Sigmoid colon (tissue), 7 donors: ENCODE results near the gene ZNF599. TPM values are rescaled to one million over a fixed set of nuclear protein-coding genes. Genes with fewer than 3 reads are reported as not detected.

Source experiments
- DNase-seq: peaks from one replicate; pipeline ENCODE4 v3.0.0-alpha.2; 2019
- H3K27ac ChIP-seq, 4 donors: fragments of 200-600 bp; sonication (generic); one replicate each; pipeline ENCODE4 v1.5.1; 2016 to 2019; ENCODE audit warnings: mild to moderate bottlenecking in 1 of 4
- H3K27me3 ChIP-seq, 3 donors: fragments of 200-600 bp; sonication (generic); one replicate each; pipeline ENCODE4 v1.5.1; 2019; ENCODE audit warnings: mild to moderate bottlenecking in 1 of 3
- H3K36me3 ChIP-seq, 4 donors: fragments of 200-600 bp; sonication (generic); one replicate each; pipeline ENCODE4 v1.5.1; 2016 to 2019
- H3K4me1 ChIP-seq, 4 donors: fragments of 200-600 bp; sonication (generic); one replicate each; pipeline ENCODE4 v1.5.1; 2017 to 2019
- H3K4me3 ChIP-seq, 4 donors: fragments of 200-600 bp; sonication (generic); one replicate each; pipeline ENCODE4 v1.5.1; 2017 to 2019; ENCODE audit warnings: mild to moderate bottlenecking in 2 of 4, moderate library complexity in 1 of 4
- H3K9me3 ChIP-seq, 4 donors: fragments of 200-600 bp in 3 of 4; sonication (generic) in 3 of 4; one replicate each; pipeline versions ENCODE4 v1.5.1 to v1.6.1; 2013 to 2019
- EP300 ChIP-seq, 4 donors: sonication (generic); formaldehyde crosslinking; IDR thresholded peaks; one replicate each; pipeline ENCODE4 v1.6.1; 2017; ENCODE audit warnings: antibody characterized with exemption in 4 of 4
- POLR2A ChIP-seq, 2 donors: fragments of 450-650 bp; IDR thresholded peaks; one replicate each; pipeline ENCODE4 v1.6.1; 2016; ENCODE audit warnings: antibody characterized with exemption in 2 of 2, mild to moderate bottlenecking in 2 of 2, moderate library complexity in 2 of 2
- POLR2AphosphoS5 ChIP-seq, 4 donors: sonication (generic); formaldehyde crosslinking; IDR thresholded peaks; one replicate each; pipeline ENCODE4 v1.6.1; 2017; ENCODE audit warnings: antibody characterized with exemption in 4 of 4
- WGBS, 2 donors: extraction: QIAGEN DNeasy Blood & Tissue Kit; methylation state at CpG; one replicate each; pipeline ENCODE4 v1.1.7; 2013; 5-methylcytosine and 5-hydroxymethylcytosine counted together
- intact Hi-C: fragments of 100-400 bp; cut with DNase I; formaldehyde crosslinking; loops from one replicate; pipeline ENCODE4 v1.15.1; 2023
- polyA plus RNA-seq, 3 donors: library from polyadenylated mRNA; stranded (reverse); fragments of 200-250 nt; gene quantifications; one replicate each; pipeline ENCODE4 v1.2.3, GENCODE V29; 2013
- total RNA-seq, 4 donors: library from RNA; depleted of rRNA; stranded (reverse); fragments of >200 nt; gene quantifications; one replicate each; pipeline ENCODE4 v1.1.0, GENCODE V29; 2016
- TF ChIP-seq, protein P1 (sequence below), 4 experiments: fragments of 450-650 bp in 3 of 4; fragments of 200-600 bp in 1 of 4; IDR thresholded peaks; one replicate each; pipeline ENCODE4 v1.5.1; 2016 to 2019; ENCODE audit warnings: antibody characterized with exemption in 4 of 4, mild to moderate bottlenecking in 3 of 4, moderate library complexity in 2 of 4
- donor health status: healthy with polysubstance abuse.
- donor health status: Bipolar disorder and iron deficiency.
- donor health status: healthy.

ZNF599 gene
- total and polyA plus RNA-seq, 7 donors: 0.46 to 11.9 (median 7.1) TPM

DNA sequence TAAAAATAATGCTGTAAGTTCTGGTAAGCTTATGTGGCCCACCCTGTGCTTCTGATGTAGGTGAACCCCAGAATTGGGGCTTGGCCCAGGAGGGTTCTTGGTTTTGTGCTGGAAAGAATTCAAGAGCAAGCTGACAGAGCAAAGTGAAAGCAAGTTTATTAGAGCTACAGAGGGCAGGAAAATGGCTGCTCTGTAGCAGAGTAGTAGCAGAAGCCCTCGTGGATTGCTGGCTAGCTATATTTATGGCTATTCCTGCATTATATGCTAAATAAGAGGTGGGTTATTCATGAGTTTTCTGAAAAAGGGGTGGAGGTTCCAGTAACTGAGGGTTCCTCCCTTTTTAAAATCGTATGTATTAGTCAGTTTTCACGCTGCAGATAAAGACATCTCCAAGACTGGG, 20.6 kb upstream of the ZNF599 start:
- H3K27me3 ChIP-seq: no peaks in the 10 kb centered on the region
- no peaks in the 10 kb centered on the region for H3K4me1 ChIP-seq
- no peak for DNase-seq
- 47 to 75% methylated on average over 3 of the region's 3 CpGs for WGBS, 2 donors
- TF ChIP-seq POLR2AphosphoS5 (IDR thresholded peaks at IDR 0.05) (no peak), EP300 (IDR thresholded peaks at IDR 0.05) (no peak), POLR2A (IDR thresholded peaks at IDR 0.05) (no peak)
- TF ChIP-seq, protein P1, sequence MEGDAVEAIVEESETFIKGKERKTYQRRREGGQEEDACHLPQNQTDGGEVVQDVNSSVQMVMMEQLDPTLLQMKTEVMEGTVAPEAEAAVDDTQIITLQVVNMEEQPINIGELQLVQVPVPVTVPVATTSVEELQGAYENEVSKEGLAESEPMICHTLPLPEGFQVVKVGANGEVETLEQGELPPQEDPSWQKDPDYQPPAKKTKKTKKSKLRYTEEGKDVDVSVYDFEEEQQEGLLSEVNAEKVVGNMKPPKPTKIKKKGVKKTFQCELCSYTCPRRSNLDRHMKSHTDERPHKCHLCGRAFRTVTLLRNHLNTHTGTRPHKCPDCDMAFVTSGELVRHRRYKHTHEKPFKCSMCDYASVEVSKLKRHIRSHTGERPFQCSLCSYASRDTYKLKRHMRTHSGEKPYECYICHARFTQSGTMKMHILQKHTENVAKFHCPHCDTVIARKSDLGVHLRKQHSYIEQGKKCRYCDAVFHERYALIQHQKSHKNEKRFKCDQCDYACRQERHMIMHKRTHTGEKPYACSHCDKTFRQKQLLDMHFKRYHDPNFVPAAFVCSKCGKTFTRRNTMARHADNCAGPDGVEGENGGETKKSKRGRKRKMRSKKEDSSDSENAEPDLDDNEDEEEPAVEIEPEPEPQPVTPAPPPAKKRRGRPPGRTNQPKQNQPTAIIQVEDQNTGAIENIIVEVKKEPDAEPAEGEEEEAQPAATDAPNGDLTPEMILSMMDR (IDR thresholded peaks at IDR 0.05): no peak
- no peak overlapping the region for H3K4me3 ChIP-seq
- H3K36me3 ChIP-seq: no peaks in the 10 kb centered on the region
- H3K27ac ChIP-seq: no peak overlapping the region
- intact Hi-C loops: no loop called here
- H3K9me3 ChIP-seq: no peaks in the 10 kb centered on the region

DNA sequence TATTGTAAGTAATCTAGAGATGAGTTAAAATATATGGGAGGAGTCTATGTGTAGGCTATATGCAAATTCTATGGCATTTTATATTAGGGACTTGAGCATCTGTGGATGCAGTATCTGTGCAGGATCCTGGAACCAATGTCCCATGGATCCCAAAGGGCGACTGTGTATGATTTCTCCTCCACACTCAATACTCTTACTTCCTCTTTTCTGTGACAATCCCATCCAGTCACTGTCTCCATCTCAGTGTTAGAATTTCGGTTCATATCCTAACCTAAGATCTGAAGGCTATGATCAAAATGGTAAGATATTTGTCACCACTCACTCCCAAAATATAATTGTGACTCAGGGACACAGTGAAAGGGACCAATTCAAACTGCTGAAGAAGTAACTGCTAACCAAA, 15.1 kb upstream of the ZNF599 start:
- DNase-seq: no peak
- Histone ChIP-seq H3K27ac (no peak overlapping the region), H3K36me3 (no peaks in the 10 kb centered on the region), H3K4me1 (no peaks in the 10 kb centered on the region), H3K27me3 (no peaks in the 10 kb centered on the region), H3K4me3 (no peak overlapping the region), H3K9me3 (no peaks in the 10 kb centered on the region)
- no peak for TF ChIP-seq POLR2A (IDR thresholded peaks at IDR 0.05)
- TF ChIP-seq POLR2AphosphoS5 (IDR thresholded peaks at IDR 0.05): no peak
- no peak for TF ChIP-seq EP300 (IDR thresholded peaks at IDR 0.05)
- intact Hi-C loops: no loop called here
- WGBS, 2 donors: 63 to 64% methylated on average over 2 of the region's 2 CpGs

DNA sequence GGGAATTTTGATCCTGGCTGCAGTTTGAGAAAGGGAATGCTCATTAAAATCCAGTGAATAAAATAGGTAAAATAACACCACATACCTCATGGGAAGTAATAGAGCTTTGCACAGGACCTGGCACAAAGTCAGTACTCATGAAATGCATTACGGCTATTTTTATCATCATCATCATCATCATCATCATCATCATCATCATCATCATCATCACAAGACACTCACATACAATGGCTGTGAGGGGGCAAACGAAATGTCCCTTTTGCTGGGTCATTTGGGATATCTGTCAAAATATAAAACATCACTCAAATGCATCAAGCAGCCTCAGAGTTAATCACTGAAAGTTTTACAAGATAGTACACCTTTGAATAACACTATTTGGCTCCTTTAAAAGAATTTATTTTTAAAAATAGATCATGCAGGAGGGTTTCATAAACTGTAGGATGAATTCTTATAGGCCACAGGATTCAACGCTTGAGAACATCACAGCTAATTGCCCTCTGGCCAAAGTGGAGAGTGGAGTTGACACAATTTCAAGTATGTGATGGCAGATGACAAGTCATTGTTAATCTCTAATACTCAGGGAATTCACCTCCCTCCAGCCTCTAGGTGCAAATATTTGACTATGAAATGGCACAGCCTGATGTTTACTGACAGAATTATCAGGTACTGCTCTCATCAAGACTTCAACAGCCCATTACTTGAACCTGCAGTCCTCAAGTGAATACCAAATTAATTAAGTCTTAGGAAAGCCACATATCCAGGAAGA, 14.2 kb upstream of the ZNF599 start:
- H3K27me3 ChIP-seq: no peaks in the 10 kb centered on the region
- DNase-seq: no peak
- WGBS, 2 donors: 69 to 78% methylated on average over 3 of the region's 3 CpGs
- H3K27ac ChIP-seq: no peak overlapping the region
- H3K9me3 ChIP-seq: no peaks in the 10 kb centered on the region
- H3K4me3 ChIP-seq: no peak overlapping the region
- intact Hi-C loops: no loop called here
- no peaks in the 10 kb centered on the region for H3K36me3 ChIP-seq
- TF ChIP-seq, protein P1 (IDR thresholded peaks at IDR 0.05): no peak
- TF ChIP-seq POLR2A (IDR thresholded peaks at IDR 0.05) (no peak), POLR2AphosphoS5 (IDR thresholded peaks at IDR 0.05) (no peak), EP300 (IDR thresholded peaks at IDR 0.05) (no peak)
- no peaks in the 10 kb centered on the region for H3K4me1 ChIP-seq

DNA sequence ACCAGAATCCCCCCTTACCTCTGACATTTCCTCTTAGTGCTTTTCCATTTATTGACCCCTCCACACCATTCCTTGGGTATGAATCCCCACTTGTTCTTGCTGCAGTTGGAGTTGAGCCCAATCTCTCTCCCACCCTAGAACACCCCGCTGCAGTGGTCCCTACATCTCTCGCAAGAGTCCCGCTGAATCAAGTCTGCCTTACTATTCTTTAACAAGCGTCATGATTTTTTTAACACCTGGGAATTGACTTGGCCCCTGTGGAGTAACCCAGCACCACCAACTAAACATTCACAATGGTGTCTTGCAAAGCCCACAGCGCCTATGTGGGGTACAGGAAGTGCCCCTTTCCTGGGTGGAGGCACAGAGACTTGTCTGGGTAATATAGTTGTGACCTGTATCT, 13.2 kb upstream of the ZNF599 start:
- 76 to 80% methylated on average over 5 of the region's 5 CpGs for WGBS, 2 donors
- H3K9me3 ChIP-seq: no peaks in the 10 kb centered on the region
- H3K4me1 ChIP-seq: no peaks in the 10 kb centered on the region
- H3K27me3 ChIP-seq: no peaks in the 10 kb centered on the region
- H3K4me3 ChIP-seq: no peak overlapping the region
- H3K27ac ChIP-seq: no peak overlapping the region
- H3K36me3 ChIP-seq: no peaks in the 10 kb centered on the region
- TF ChIP-seq EP300 (IDR thresholded peaks at IDR 0.05) (no peak), POLR2AphosphoS5 (IDR thresholded peaks at IDR 0.05) (no peak), POLR2A (IDR thresholded peaks at IDR 0.05) (no peak)
- TF ChIP-seq, protein P1 (IDR thresholded peaks at IDR 0.05): no peak
- no peak for DNase-seq
- intact Hi-C loops: no loop called here

DNA sequence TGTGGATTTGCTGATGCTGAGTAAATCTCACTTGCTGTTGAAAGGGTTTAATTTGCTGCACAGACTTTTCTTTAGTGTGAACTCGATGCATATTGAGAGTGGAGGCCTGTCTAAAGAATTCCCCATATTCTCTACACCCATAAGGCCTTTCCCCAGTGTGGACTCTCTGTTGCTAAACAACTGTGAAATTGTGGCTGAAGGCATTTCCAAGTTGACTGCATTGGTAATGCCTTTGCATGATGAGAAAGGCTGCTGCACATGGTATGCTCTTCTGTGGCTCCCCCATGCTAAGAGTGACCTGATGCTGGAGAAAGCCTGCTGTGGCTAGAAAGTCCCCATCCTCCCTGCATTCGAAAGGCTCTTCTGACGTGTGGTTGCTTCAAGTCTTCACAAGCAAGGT, 6.6 kb upstream of the ZNF599 start:
- Histone ChIP-seq H3K4me1 (no peaks in the 10 kb centered on the region), H3K36me3 (no peaks in the 10 kb centered on the region), H3K4me3 (no peak overlapping the region), H3K27ac (no peak overlapping the region), H3K9me3 (peaks cover 0 to 2% (median 0%) of the 10 kb centered on the region in 4 donors), H3K27me3 (no peaks in the 10 kb centered on the region)
- WGBS, 2 donors: 71 to 78% methylated on average over 3 of the region's 3 CpGs
- intact Hi-C loops: no loop called here
- TF ChIP-seq POLR2AphosphoS5 (IDR thresholded peaks at IDR 0.05): no peak
- no peak for DNase-seq

DNA sequence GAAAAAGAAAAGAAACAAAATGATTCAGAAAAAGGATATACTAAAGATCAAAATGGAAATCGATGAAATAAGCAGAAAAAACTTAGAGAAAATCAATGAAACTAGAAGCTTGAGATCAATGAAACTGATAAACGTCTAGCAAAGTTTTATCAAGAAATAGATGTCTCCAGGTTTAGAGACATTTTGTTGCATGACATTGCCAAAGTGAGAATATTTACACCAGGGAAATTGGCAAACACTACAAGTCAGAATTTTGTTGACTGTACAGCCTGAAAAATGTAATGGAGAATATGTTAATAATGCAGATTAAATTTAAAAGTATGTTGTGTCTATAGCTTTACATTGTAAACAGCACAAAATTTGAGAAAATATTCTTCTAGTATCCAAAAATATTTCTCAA, 5.3 kb upstream of the ZNF599 start:
- Histone ChIP-seq H3K27me3 (no peaks in the 10 kb centered on the region), H3K4me1 (peaks cover 0 to 3% (median 1%) of the 10 kb centered on the region in 4 donors), H3K36me3 (no peaks in the 10 kb centered on the region), H3K9me3 (peaks cover 0 to 2% (median 0%) of the 10 kb centered on the region in 4 donors), H3K4me3 (no peak overlapping the region), H3K27ac (no peak overlapping the region)
- DNase-seq: no peak
- TF ChIP-seq EP300 (IDR thresholded peaks at IDR 0.05) (no peak), POLR2AphosphoS5 (IDR thresholded peaks at IDR 0.05) (no peak), POLR2A (IDR thresholded peaks at IDR 0.05) (no peak)
- TF ChIP-seq, protein P1 (IDR thresholded peaks at IDR 0.05): no peak
- intact Hi-C loops: no loop called here
- WGBS, 2 donors: 76 to 85% methylated on average over 2 of the region's 2 CpGs
